A549 (cell line): Measurements from ENCODE around the gene DISC1. TPM values are rescaled to one million over a fixed set of nuclear protein-coding genes. Genes with fewer than 3 reads are reported as not detected.

Experiments used
- ATAC-seq, 2 experiments: fragments of 200-7000 bp in 1 of 2; fragments of >200 bp in 1 of 2; cut with Nextera tagmentation in 1 of 2; cut with Tn5 transposase in 1 of 2; 3 replicates each; pipeline versions ENCODE4 v1.8.0 to v1.9.1; 2018 to 2020; ENCODE audit warnings: mild to moderate bottlenecking in 1 of 2, moderate library complexity in 1 of 2
- CTCF ChIA-PET: fragments of 300-600 bp; sonication (Branson Sonifier 250); formaldehyde crosslinking; extraction: SDS; loops from one replicate; lab custom pipeline; 2021; ENCODE audit warnings: antibody characterized with exemption, inconsistent platforms; lab: Yijun Ruan, JAX
- POLR2A ChIA-PET: fragments of 350-600 bp; formaldehyde crosslinking; extraction: SDS; loops from one replicate; lab custom pipeline; 2021; ENCODE audit warnings: antibody characterized with exemption, inconsistent platforms; lab: Yijun Ruan, JAX
- DNase-seq, 2 experiments: peaks; one replicate each; pipeline versions ENCODE4 v3.0.0 to v3.0.0-alpha.2; 2011 to 2016; ENCODE audit warnings: low read depth in 1 of 2, low spot score in 1 of 2
- FAIRE-seq: peaks from 2 replicates; lab custom pipeline; 2011; peaks lifted over from hg19 to GRCh38; lab: Jason Lieb, UNC
- H3K27ac ChIP-seq, 2 experiments: fragments of >200 bp; sonication (Bioruptor Twin); formaldehyde crosslinking; 3 replicates each; pipeline ENCODE4 v1.5.1; 2016 to 2017
- H3K4me1 ChIP-seq: fragments of >200 bp; sonication (Bioruptor Twin); formaldehyde crosslinking; 3 replicates; pipeline ENCODE4 v1.6.1; 2016
- H3K4me2 ChIP-seq: fragments of >200 bp; sonication (Bioruptor Twin); formaldehyde crosslinking; 3 replicates; pipeline ENCODE4 v1.6.1; 2016
- H3K4me3 ChIP-seq: fragments of >200 bp; sonication (Bioruptor Twin); formaldehyde crosslinking; 3 replicates; pipeline ENCODE4 v1.5.1; 2016
- H3K9me3 ChIP-seq: fragments of >200 bp; sonication (Bioruptor Twin); formaldehyde crosslinking; 3 replicates; pipeline ENCODE4 v1.6.1; 2016
- BCL3 ChIP-seq: fragments of >200 bp; sonication (Bioruptor Twin); formaldehyde crosslinking; IDR thresholded peaks from 3 replicates; pipeline ENCODE4 v1.6.1; 2016
- CBX8 ChIP-seq: fragments of 200-600 bp; sonication (generic); IDR thresholded peaks from 2 replicates; pipeline ENCODE4 v1.6.1; 2016
- CHD2 ChIP-seq: fragments of 150-350 bp; IDR thresholded peaks from 2 replicates; pipeline ENCODE4 v1.6.1; 2014; ENCODE audit warnings: low read length; ENCODE audit not compliant: partially characterized antibody
- CHD4 ChIP-seq: fragments of 200-600 bp; sonication (generic); IDR thresholded peaks from 2 replicates; pipeline ENCODE4 v1.6.1; 2016; ENCODE audit warnings: antibody characterized with exemption, mild to moderate bottlenecking, borderline replicate concordance
- CTCF ChIP-seq: fragments of >200 bp; sonication (Bioruptor Twin); formaldehyde crosslinking; IDR thresholded peaks from 3 replicates; pipeline ENCODE4 v1.5.1; 2016
- EP300 ChIP-seq, 2 experiments: fragments of >200 bp; sonication (Bioruptor Twin); formaldehyde crosslinking; IDR thresholded peaks; 2 replicates in 1 of 2; 3 replicates in 1 of 2; pipeline ENCODE4 v1.6.1; 2016 to 2017
- HOXA7 ChIP-seq: fragments of 250-450 bp; sonication (Bioruptor Pico); IDR thresholded peaks from 2 replicates; pipeline ENCODE4 v1.5.0; 2020; ENCODE audit warnings: mild to moderate bottlenecking, moderate library complexity
- JUNB ChIP-seq: fragments of >200 bp; sonication (Bioruptor Twin); formaldehyde crosslinking; IDR thresholded peaks from 2 replicates; pipeline ENCODE4 v1.6.1; 2016
- NPAS2 ChIP-seq: fragments of 250-450 bp; sonication (Bioruptor Pico); IDR thresholded peaks from 2 replicates; pipeline ENCODE4 v1.8.0; 2022; ENCODE audit warnings: mild to moderate bottlenecking, moderate library complexity, borderline replicate concordance
- PHF8 ChIP-seq: fragments of 200-600 bp; sonication (generic); IDR thresholded peaks from 2 replicates; pipeline ENCODE4 v1.6.1; 2016; ENCODE audit warnings: low read depth, mild to moderate bottlenecking, antibody characterized with exemption, moderate library complexity, borderline replicate concordance
- RAD21 ChIP-seq, 2 experiments: fragments of >200 bp in 1 of 2; sonication (Bioruptor Twin) in 1 of 2; formaldehyde crosslinking in 1 of 2; IDR thresholded peaks in 1 of 2; conservative IDR thresholded peaks in 1 of 2; 2 replicates in 1 of 2; 3 replicates in 1 of 2; pipeline ENCODE4 v1.6.1; 2012 to 2018; ENCODE audit warnings: inconsistent platforms in 1 of 2
- REST ChIP-seq: fragments of 200-600 bp; sonication (generic); IDR thresholded peaks from 2 replicates; pipeline ENCODE4 v1.6.1; 2016; ENCODE audit warnings: antibody characterized with exemption, mild to moderate bottlenecking, moderate library complexity
- RNF2 ChIP-seq: fragments of 200-600 bp; sonication (generic); IDR thresholded peaks from 2 replicates; pipeline ENCODE4 v1.6.1; 2016; ENCODE audit warnings: low read depth, mild to moderate bottlenecking, antibody characterized with exemption, moderate library complexity, borderline replicate concordance
- TFCP2L1 ChIP-seq: fragments of 250-450 bp; sonication (Bioruptor Pico); IDR thresholded peaks from 2 replicates; pipeline ENCODE4 v1.5.0; 2021; ENCODE audit warnings: mild to moderate bottlenecking
- ZNF302 ChIP-seq: fragments of 250-450 bp; sonication (Bioruptor Pico); IDR thresholded peaks from 2 replicates; pipeline ENCODE4 v1.9.0; 2021; ENCODE audit warnings: inconsistent platforms, mild to moderate bottlenecking, moderate library complexity
- WGBS: methylation state at CpG from one replicate; pipeline ENCODE4 v1.1.6; 2017; ENCODE audit errors: missing lambda C conversion rate; 5-methylcytosine and 5-hydroxymethylcytosine counted together
- polyA plus RNA-seq, 4 experiments: library from polyadenylated mRNA; depleted of rRNA in 3 of 4; stranded (reverse); fragments of >200 nt; fragmentation: RNase III in 1 of 4; extraction: RNeasy Plus Mini Kit Qiagen cat#74134 plus additional on column Dnase treatment in 1 of 4; gene quantifications; 2 replicates in 3 of 4; 3 replicates in 1 of 4; pipeline ENCODE4 v1.2.3, GENCODE V29; 2011 to 2017

DISC1 gene
- polyA plus RNA-seq, 2 of the 4 experiments (the other 2 are of a cell fraction) = 0.39 to 0.74 TPM

GRCh38 chr1:231665101-231665500 is 38.5 kb downstream of the DISC1 start:
- WGBS = 51% methylated on average over 5 of the region's 5 CpGs
- ATAC-seq = no peak
- TF ChIP-seq ZNF302 (CRISPR knock-in tag) (no peak), JUNB (no peak), BCL3 (no peak), PHF8 (no peak), CTCF (no peak), EP300 (IDR thresholded peaks at IDR 0.05) (no peak), NPAS2 (no peak), RAD21 (conservative IDR thresholded peaks at IDR 0.05 in 1 of 2, IDR thresholded peaks at IDR 0.05 in 1 of 2) (no peak), CHD4 (no peak)
- POLR2A ChIA-PET = interaction anchor here (0.6 kb wide), 1 partner anchor 10 kb away, joined by 3 read pairs; no protein-coding TSS in a partner anchor
- H3K27ac ChIP-seq = no peak overlapping the region
- H3K4me1 ChIP-seq = no peaks in the 10 kb centered on the region
- H3K4me2 ChIP-seq = no peak overlapping the region
- CTCF ChIA-PET = no interaction called here
- FAIRE-seq = no peak
- DNase-seq = no peak
- no peak overlapping the region for H3K4me3 ChIP-seq
- peaks cover 8% of the 10 kb centered on the region; the same call in 2 of the 3 replicates for H3K9me3 ChIP-seq

GRCh38 chr1:231665726-231666125 is 39.1 kb downstream of the DISC1 start:
- TF ChIP-seq BCL3 (no peak), JUNB (no peak), HOXA7 (CRISPR knock-in tag) (no peak), RNF2 (no peak), RAD21 (conservative IDR thresholded peaks at IDR 0.05 in 1 of 2, IDR thresholded peaks at IDR 0.05 in 1 of 2) (no peak), REST (no peak), CHD2 (no peak), CBX8 (no peak), TFCP2L1 (CRISPR knock-in tag) (no peak)
- no peak for DNase-seq
- H3K27ac ChIP-seq = no peak overlapping the region
- no peak for ATAC-seq
- FAIRE-seq = no peak
- WGBS = 86% methylated on average over 3 of the region's 3 CpGs
- POLR2A ChIA-PET = no interaction called here
- H3K4me1 ChIP-seq = no peaks in the 10 kb centered on the region
- peaks cover 15% of the 10 kb centered on the region for H3K9me3 ChIP-seq
- H3K4me3 ChIP-seq = no peak overlapping the region
- H3K4me2 ChIP-seq = no peak overlapping the region
- CTCF ChIA-PET = interaction anchor here (0.6 to 1.4 kb wide), 3 partner anchors 16 to 437 kb away, joined by 3 read pairs; no protein-coding TSS in a partner anchor
